ENCODE results near the gene ZBP1.
A peak's percentile ranks its signal among the peaks of the same experiment; 100 is the strongest.
"Not testable (repeated sequence)": the region's sequence is repeated elsewhere in the genome, so short reads cannot be mapped to it uniquely, and the experiment has no call there.

Gene ZBP1

DNA sequence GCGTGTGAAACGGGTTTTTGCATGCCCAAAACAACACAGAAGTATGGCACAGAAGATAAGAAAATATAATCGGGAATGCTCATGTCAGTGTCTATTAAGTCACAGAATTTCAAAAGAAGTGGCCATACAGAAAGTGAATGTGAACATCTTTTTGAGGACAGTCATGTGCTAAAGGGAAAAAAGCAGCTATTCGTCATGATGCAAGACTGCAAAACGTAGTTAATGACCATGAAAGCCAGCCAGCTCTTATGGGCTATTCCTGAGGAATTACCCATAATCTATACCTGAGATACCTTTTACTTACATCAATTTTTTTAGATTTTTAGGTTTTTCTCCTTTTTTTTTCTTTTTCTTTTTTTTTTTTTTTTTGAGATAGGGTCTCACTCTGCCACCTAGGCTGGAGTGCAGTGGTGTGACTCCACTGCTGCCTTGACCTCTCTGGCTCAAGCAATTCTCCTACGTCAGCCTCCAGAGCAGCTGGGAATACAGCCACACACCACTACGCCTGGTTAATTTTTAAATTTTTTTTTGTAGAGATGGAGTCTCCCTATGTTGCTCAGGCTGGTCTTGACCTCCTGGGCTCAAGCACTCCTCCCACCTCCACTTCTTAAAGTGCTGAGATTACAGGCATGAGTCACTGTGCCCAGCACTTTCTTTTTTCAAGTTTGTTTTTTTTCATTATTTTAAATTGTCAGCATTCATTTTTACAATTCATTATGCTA is 18.1 kb upstream of the ZBP1 start:
- DNase-seq: no peak

DNA sequence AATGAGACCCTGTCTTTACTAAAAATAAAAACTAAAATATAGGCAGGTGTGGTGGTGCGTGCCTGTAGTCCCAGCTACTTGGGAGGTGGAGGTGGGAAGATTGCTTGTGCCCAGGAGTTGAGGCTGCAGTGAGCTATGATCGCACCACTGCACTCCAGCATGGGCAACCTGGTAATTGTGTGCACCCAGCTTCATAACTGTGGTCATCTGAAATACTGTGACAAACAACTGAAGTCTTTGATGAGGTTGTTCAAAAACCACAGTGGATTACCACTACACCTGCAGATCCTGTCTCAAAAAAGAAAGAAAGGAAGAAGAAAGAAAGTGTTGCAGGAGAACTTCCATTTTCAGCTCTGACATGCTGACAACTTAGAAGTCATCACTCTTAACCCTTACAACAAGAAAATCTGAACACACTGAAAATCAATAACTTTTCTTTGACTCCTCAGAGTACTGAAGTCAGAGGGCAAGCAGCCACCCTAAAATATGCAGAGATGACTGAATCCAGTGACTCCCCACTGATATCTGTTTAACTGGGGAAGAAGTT is 13.8 kb upstream of the ZBP1 start:
- DNase-seq: no peak

DNA sequence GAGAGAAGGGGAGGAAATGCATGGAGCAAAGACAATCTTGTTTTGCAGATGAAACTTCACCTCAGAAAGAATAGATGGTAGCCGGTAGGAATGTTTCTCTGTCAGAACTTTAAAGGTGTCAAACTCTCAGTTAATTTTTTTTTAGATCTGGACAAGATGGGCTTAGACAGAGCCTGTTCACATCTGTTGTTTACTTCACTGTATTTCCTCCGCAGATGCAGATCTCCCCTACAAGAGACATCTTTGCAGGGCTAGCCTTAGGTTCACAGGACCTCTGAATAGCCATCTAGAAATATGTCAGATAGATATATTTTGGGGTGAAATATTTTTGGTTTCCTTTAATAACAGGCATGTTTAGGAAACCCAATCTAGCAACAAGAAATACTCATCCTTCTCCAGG is 12.1 kb upstream of the ZBP1 start:
- no peak for DNase-seq

DNA sequence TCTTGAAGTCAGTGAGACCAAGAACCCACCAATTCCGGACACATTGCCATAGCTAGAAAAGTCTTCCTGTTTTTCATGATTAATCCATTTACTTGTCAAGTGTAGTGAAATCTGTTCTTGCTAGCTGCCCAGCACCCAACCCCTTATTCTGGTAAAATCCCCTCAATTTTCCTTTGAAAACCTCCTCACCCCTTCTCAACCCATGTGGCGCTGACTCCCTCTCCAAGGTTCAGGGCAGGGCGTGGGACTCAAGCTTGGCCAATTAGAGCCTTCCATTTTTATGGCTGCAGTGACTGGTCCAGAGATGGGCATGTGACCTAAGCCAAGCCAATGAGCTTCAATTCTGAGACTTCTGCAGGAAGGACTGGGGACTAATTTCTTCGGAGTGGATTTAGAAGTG is 9.8 kb upstream of the ZBP1 start:
- no peak for DNase-seq

DNA sequence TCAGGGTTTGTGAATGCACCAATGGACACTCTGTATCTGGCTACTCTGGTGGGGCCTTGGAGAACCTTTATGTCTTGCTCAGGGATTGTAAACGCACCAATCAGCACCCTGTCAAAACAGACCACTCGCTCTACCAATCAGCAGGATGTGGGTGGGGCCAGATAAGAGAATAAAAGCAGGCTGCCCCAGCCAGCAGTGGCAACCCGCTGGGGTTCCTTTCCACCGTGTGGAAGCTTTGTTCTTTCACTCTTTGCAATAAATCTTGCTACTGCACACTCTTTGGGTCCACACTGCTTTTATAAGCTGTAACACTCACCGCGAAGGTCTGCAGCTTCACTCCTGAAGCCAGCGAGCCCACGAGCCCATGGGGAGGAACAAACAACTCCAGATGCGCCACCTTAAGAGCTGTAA is 9.3 kb upstream of the ZBP1 start:
- DNase-seq: not testable (repeated sequence)

DNA sequence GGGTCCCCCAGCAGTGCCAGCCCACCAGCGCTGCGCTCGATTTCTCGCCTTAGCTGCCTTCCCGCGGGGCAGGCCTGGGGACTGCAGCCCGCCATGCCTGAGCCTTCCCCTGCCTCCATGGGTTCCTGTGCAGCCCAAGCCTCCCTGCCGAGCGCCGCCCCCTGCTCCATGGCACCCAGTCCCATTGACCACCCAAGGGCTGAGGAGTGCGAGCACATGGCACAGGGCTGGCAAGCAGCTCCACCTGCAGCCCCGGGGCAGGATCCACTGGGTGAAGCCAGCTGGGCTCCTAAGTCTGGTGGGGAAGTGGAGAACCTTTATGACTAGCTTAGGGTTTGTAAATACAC is 8.7 kb upstream of the ZBP1 start:
- DNase-seq: not testable (repeated sequence)

DNA sequence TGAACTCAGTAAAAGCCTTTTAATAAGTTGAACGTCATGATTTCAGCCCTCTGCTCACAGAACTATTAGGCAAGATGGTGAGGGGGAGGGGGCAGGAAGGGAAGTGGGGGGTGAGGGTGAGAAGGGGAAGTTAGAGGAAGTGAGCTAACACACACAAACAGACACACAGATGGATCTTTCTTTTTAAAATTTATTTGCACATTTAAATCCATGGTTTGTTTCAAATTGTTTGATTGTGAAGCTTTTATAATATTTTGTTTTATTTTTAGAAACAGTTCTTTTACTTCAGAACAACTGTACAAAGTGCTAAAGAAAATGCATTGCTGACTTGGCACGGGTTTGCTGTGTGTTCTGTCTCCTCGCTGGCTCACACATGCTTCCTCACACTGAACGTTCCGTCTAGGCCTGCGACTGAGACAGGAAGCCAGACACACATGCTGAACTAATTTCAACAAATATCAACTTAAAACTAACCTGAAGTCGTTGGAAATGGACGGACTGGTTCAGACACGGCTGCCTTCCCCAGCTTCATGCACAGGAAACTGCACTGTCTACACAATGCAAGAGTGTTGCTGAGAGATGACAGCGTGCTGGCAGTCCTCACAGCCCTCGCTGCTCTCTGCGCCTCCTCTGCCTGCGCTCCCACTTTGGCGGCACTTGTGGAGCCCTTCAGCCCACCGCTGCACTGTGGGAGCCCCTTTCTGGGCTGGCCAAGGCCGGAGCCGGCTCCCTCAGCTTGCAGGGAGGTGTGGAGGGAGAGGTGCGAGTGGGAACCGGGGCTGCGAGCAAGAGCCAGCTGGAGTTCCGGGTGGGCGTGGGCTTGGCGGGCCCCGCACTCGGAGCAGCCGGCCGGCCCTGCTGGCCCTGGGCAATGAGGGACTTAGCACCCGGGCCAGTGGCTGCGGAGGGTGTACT is 8.1 kb upstream of the ZBP1 start:
- peak; percentile 40 for DNase-seq

DNA sequence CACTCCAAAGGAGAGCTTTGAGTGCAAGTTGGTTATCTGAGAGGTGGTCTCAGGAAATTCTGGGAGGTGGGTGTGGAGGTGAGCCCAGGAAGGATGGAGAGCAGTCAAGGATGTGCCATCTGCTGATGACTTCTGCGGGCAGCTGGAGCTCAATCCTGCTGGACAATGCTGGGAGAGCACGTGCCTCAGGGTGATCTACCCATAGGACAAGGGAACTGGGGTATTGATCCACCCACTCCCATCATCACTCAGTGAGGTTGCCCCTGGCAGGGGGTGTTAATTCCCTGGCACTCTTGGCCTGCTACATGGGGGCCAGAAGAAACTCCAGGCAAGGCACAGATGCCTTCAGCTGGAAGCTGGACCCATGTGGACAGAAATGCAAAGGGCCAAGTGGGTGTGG is 7.1 kb upstream of the ZBP1 start:
- no peak for DNase-seq

DNA sequence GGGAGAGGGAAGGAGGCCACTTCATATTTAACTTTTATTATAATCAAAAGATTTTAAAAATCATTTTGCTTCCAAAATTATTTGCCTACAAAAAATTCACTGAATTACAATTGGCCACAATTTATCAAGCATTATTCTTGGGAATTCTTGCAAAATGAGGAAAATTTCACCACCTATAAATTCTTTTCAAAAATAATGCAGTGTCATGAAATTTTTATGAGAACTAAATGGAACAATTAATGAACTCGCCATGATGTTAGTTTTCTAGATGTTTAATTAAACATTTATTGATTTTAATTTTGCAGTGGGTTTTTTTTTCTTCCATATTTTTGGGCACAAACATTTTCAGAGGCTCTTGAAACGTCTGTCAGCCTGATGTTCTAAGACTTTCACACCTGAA is 5.8 kb upstream of the ZBP1 start:
- DNase-seq: no peak

DNA sequence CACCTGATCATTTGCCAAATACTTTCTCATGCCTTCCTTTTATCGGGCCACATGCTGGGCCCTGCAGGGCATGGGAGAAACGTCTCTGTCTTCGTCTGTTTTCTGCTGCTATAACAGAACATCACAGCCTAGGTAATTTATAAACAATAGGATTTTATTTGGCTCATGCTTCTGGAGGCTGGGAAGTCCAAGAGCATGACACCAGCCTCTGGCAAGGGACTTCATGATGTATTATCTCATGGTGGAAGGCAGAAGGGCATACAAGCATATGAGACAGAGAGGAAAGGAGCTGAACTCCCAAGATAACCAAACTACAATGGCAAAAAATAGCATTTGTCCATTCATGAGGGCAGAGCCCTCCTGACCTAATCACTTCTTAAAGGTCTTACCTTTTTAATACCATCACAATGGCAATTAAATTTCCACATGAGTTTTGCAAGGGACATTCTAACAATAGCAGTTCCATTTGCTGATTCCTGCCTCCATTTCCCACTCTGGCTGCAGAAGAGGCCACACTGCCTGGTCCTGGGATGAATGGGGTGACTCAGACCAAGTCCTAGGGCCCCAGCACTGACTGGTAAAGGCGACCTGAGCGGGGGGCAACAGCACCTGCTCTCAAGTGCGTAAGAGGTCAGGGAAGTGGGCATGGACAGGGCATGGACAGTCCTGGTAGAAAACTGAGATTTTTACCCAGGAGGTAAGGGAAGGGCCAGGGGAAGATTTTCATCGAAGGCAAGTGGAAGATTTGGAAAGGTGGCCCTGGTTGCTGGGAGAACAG is 5.1 kb upstream of the ZBP1 start:
- DNase-seq: no peak

DNA sequence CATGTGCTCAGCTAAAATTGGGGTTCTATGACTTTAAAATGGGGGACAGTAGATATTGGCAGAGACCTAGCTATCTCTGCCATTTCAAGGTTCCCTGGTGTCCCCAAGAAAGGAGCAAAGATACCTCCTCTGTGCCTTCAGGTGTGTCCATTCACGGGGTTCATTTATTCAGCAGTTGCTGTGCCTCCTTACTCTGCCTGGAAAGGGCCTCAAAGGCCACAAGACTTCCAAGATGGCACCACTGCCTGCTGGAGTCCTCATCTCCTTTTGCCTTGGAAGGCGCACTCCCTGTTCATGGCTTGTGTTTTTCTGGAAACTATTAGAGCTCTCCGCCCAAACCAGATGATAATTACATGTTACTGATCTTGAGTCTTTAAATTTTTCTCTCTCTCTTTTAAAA is 3.9 kb upstream of the ZBP1 start:
- DNase-seq: no peak

DNA sequence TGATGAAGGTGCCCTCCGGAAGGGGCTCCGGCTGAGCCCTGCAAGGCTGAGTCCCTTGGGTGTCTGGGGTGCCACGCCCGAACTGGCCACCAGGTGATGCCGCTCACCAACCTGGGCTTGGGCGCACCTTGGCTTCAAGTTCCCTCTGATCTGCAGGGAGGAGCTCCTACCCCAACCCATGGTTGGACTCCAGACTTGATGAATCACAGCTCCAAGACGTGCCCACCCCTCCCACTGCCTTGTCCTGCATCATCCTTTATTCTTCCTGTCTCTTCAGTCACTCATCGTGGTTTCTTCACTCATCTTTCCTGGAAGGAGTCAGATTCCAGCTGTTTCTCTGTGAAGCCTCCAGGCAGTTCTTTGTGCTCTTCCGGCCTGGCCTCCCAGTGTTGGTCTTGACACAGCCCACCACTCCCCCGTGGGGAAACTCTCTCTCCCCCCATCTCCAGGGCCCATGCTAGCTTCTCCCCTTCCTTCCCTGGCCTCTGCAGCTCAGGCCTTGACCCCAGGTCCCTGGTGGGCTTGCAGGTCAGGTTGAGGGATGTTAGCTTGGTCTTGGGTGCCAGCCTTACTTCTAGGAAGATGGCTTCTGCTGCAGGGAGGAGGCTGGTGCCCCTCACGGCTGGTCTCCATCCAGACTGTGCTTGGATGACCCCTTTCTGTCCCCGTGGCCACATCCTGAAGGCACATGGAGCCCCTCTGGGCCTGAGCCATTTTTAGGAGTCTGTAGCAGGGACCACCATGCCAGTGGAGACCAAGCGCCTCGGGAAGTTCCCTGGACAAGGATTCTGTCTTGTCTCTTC is 2.6 kb upstream of the ZBP1 start:
- peak; percentile 74 for DNase-seq

DNA sequence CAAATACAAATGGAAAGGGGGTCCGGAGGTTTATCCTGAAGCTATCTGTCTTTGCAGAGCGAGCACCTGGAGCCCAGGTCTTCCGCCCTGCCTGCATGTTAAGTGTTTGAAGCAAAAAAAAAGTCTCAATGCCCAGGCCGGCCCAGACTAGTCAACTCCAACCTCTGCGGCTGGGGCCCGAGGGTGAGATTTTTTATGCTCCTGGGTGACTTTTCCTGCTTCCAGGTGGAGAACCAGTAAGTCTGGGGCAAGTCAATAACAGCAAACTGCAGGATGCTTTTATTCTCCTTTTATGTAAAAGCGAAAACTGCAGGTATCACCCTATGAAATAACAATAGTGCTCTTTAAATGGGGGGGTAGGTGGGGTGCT is 2.0 kb upstream of the ZBP1 start:
- no peak for DNase-seq

DNA sequence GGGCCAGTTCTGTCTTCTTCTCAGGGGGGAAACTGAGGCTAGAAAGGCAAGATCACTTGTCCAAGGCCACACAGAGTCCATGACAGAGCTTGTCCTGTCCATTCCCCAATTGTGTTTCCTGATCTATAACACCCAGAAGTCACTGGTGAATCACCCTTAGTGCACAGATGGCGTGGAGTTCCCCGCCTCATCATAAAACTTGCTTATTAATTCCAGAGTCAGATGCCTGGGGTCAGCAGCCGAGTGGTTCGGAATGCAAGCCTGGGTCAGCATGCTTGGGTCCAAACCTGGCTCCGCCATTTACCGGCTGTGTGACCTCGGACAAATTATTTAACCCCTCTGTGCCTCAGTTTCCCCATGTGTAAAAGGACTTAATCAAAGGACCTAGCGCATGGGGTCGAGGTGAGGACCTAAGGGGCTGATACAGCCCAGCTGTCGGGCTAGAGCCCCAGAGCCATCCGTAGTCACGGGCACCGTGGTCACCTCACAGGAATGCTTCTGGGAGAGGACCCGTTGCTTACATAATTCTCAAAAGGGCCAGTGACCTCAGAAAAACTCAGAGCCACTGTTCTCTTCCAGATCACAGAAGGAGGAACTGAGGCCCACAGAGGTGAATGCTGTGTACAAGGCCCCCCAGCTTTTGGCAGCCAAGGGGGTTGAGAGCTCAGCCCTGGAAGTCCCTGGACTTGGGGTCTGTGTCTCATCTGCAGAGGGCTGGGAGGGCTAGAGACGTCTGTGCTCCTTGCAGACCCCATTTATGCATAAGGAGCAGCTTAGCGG is 1.4 kb upstream of the ZBP1 start:
- no peak for DNase-seq

DNA sequence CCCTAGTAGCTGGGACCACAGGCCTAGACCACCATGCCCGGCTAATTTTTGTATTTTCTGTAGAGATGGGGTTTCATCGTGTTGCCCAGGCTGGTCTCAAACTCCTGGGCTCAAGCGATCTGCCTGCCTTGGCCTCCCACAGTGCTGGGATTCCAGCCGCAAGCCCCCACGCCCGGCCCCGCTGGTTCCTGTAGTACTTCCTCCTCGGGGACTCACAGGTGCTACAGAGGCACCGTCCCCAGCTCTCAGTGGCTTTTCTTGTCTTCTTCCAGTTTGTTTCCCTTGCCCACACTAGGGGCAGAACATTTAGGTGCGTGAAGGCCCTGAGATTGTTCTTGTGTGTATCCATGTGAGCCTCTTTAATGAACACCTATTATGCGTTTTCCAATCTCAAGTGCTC is 773 bp upstream of the ZBP1 start:
- no peak for DNase-seq

DNA sequence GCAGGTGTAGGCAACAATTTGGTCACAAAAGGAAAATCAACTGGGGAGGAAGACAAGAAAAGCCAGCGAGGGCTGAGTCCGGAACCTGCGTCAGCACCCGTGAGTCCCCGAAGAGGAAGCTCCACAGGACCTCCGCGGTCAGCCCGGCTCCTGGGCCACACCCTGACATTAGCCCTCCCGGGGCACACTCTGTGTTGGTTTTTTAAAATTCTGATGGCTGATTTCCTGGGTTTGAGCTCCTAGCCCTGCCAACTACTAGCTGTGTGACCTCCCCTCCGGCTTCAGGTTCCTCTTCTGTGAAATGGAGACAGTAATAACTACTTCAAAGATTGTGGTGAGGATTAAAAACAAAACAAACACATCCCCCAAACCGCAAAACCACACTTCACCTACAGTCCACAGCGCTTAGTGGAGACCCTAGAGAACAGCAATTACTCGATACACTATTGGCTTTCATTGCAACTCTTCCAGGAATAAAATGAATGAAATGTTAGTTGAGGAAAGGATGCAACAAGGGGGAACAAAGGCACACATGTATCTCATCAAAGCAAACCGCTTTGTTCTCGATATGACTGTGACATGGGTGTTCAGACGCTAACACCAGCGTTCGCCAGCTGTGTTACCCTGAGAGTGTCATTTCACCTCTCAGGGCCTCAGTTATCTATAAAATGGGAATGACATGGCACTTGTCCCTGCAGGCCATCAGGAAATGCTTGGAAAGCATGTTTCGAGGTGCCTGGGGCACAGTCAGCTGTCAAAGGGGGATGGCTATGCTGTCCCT is 985 bp downstream of the ZBP1 start:
- peak; percentile 68 for DNase-seq

DNA sequence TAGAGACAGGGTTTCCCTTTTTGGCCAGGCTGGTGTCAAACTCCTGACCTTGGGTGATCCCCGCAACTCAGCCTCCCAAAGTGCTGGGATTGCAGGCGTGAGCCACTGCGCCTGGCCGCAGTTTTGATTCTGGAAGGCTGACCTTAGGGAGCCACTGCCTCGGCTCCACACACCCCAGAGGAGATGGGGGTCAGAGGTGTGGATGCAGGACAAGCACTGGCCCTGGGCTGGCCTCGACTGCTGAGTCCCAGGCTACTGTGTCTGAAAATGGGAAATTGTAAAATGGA is 1.5 kb downstream of the ZBP1 start:
- no peak for DNase-seq

DNA sequence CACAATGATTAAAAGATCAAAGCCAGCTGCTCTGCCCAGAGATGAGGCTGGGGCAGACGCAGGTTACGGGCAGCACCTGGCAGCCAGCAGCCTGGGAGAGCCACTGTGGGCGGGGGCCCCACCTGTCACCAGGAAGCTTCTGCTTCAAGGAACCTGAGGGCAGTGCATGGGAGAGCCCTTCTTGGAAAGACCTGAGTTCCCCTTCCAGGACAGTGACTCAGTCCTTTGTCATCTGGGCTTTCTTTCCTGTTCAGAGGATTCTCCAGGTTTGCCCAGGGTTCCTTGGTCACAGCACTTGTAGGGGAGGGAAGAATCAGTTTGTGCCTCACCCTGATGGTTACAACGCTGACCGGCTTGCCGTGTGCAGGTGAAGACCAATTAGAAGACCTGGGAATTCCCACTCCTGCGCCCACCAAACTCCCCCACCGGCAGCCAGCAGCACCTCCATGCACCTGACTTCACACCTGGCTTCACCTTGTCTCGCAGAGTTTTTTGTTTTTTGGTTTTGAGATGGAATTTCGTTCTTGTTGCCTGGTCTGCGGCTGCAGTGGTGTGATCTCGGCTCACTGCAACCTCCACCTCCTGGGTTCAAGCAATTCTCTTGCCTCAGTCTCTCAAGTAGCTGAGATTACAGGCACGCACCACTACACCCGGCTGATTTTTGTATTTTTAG is 2.0 kb downstream of the ZBP1 start:
- DNase-seq: peak; percentile 51

DNA sequence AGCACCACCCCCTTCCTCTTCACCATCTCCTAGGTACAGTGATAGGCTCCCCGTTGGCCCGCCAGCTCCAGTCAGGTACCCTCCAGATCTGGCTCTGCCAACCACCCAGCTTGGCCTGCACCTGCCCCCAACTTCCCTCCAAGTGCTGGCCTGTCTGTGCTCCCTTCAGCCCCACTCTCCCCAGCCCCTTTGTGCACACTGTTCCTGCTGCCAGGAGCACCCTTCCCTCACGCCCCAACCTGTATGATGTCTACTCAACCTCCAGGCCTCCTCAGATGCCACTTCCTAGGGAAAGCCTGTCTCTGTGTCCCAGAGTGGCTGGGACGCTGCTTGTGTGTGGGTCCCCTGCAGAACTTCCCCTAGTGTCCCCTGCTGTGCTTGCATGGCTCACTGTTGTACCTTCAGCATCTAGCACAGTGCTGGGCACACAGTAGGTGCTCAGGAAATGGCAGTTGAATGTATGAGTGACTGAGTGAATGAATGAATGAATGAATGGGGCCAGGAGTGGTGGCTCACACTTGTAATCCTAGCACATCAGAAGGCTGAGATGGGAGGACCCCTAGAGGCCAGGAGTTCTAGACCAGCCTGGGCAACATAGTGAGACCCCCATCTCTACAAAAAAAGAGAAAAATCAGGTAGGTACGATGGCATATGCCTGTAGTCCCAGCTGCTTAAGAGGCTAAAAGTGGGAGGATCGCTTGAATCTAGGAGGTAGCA is 3.0 kb downstream of the ZBP1 start:
- no peak for DNase-seq

All from activated naive CD4-positive, alpha-beta T cell treated with Interleukin-2 at 50 U/mL for 16 hours (primary cell).